IPS-NIHi11 (cell line): ENCODE results near the gene BEAN1.
A peak's percentile ranks its signal among the peaks of the same experiment; 100 is the strongest.
"Not testable (repeated sequence)": the region's sequence is repeated elsewhere in the genome, so short reads cannot be mapped to it uniquely, and the experiment has no call there.

Source experiments
- DNase-seq: peaks from one replicate; pipeline ENCODE4 v3.0.0; 2012; ENCODE audit warnings: mixed read lengths, low spot score

Gene BEAN1

GRCh38 chr16:66508914-66509496 is 81.9 kb downstream of the BEAN1 start:
- DNase-seq, result no peak

GRCh38 chr16:66509576-66509975 is 82.5 kb downstream of the BEAN1 start:
- DNase-seq, result no peak

GRCh38 chr16:66510298-66510697 is 83.2 kb downstream of the BEAN1 start:
- DNase-seq, result no peak

- DNase-seq, result no peak
Observed at GRCh38 chr16:66510711-66511601, 83.9 kb downstream of the BEAN1 start.

- peak; percentile 63 for DNase-seq
Observed at GRCh38 chr16:66511602-66512271, 84.6 kb downstream of the BEAN1 start.

- no peak for DNase-seq
Observed at GRCh38 chr16:66512272-66513110, 85.4 kb downstream of the BEAN1 start.

- DNase-seq, result no peak
Observed at GRCh38 chr16:66513111-66513723, 86.1 kb downstream of the BEAN1 start.

- not testable (repeated sequence) for DNase-seq
Observed at GRCh38 chr16:66514391-66514790, 87.3 kb downstream of the BEAN1 start.

- not testable (repeated sequence) for DNase-seq
Observed at GRCh38 chr16:66514980-66515595, 88.0 kb downstream of the BEAN1 start.

- DNase-seq, result no peak
Observed at GRCh38 chr16:66515596-66516508, 88.8 kb downstream of the BEAN1 start.

- DNase-seq, result no peak
Observed at GRCh38 chr16:66516509-66516807, 89.4 kb downstream of the BEAN1 start.

- DNase-seq, result peak; percentile 73
Observed at GRCh38 chr16:66516808-66517585, 89.9 kb downstream of the BEAN1 start.

- DNase-seq, result no peak
Observed at GRCh38 chr16:66517586-66518263, 90.6 kb downstream of the BEAN1 start.

- no peak for DNase-seq
Observed at GRCh38 chr16:66519482-66520373, 92.6 kb downstream of the BEAN1 start.

- DNase-seq, result no peak
Observed at GRCh38 chr16:66520406-66521170, 93.5 kb downstream of the BEAN1 start.

- DNase-seq, result no peak
Observed at GRCh38 chr16:66521252-66521713, 94.2 kb downstream of the BEAN1 start.
